ENCODE data around the gene ATF2.
A peak's percentile ranks its signal among the peaks of the same experiment; 100 is the strongest.

Gene ATF2

GRCh38 chr2:175167792-175168563, at the start of gene ATF2:
Gene ATF2, minus strand, starts transcription at chr2:175168203. Its CDS starts 31,760 bp downstream, at chr2:175136443.
- Histone ChIP-seq H3K27ac (ENCODE audit: low read depth, low read length) (peak within 1 kb of the TSS; percentile 90), H3K9me3 (ENCODE audit: control insufficient read depth in 1 of 2, low read length in 2 of 2) (no peaks in the 10 kb centered on the region), H3K9ac (ENCODE audit: low read depth in 1 of 2, low read length in 2 of 2) (peak within 1 kb of the TSS; percentile 95 to 100), H3K36me3 (ENCODE audit: control insufficient read depth in 1 of 2, insufficient read depth in 2 of 2, low read length in 2 of 2) (peaks cover 0 to under 1% of the 10 kb centered on the region in 2 donors), H3K4me1 (ENCODE audit: control insufficient read depth in 1 of 2, insufficient read depth in 2 of 2, low read length in 2 of 2) (peaks cover 12 to 17% of the 10 kb centered on the region in 2 donors), H3K4me3 (ENCODE audit: low read depth in 1 of 2, low read length in 2 of 2) (peak within 1 kb of the TSS; percentile 100), H3K27me3 (ENCODE audit: control insufficient read depth in 1 of 2, insufficient read depth in 2 of 2, low read length in 2 of 2) (no peaks in the 10 kb centered on the region)

- no peaks in the 10 kb centered on the region for H3K4me1 ChIP-seq (ENCODE audit: control insufficient read depth in 1 of 2, insufficient read depth in 2 of 2, low read length in 2 of 2)
- no peak overlapping the region for H3K27ac ChIP-seq (ENCODE audit: low read depth, low read length)
- H3K9ac ChIP-seq (ENCODE audit: low read depth in 1 of 2, low read length in 2 of 2): no peak overlapping the region
These were observed 39.9 kb upstream of the ATF2 start for GRCh38 chr2:175207741-175208438.

GRCh38 chr2:175206866-175207265, 38.9 kb upstream of the ATF2 start:
- Histone ChIP-seq H3K9ac (ENCODE audit: low read depth in 1 of 2, low read length in 2 of 2) (no peak overlapping the region), H3K27ac (ENCODE audit: low read depth, low read length) (no peak overlapping the region), H3K27me3 (ENCODE audit: control insufficient read depth in 1 of 2, insufficient read depth in 2 of 2, low read length in 2 of 2) (no peaks in the 10 kb centered on the region), H3K9me3 (ENCODE audit: control insufficient read depth in 1 of 2, low read length in 2 of 2) (no peaks in the 10 kb centered on the region), H3K4me3 (ENCODE audit: low read depth in 1 of 2, low read length in 2 of 2) (no peak overlapping the region), H3K4me1 (ENCODE audit: control insufficient read depth in 1 of 2, insufficient read depth in 2 of 2, low read length in 2 of 2) (no peaks in the 10 kb centered on the region), H3K36me3 (ENCODE audit: control insufficient read depth in 1 of 2, insufficient read depth in 2 of 2, low read length in 2 of 2) (no peaks in the 10 kb centered on the region)

More at GRCh38 chr2:175207741-175208438, 39.9 kb upstream of the ATF2 start:
- no peaks in the 10 kb centered on the region for H3K27me3 ChIP-seq (ENCODE audit: control insufficient read depth in 1 of 2, insufficient read depth in 2 of 2, low read length in 2 of 2)
- no peaks in the 10 kb centered on the region for H3K9me3 ChIP-seq (ENCODE audit: control insufficient read depth in 1 of 2, low read length in 2 of 2)
- no peak overlapping the region for H3K4me3 ChIP-seq (ENCODE audit: low read depth in 1 of 2, low read length in 2 of 2)
- H3K36me3 ChIP-seq (ENCODE audit: control insufficient read depth in 1 of 2, insufficient read depth in 2 of 2, low read length in 2 of 2): no peaks in the 10 kb centered on the region

- Histone ChIP-seq H3K4me1 (ENCODE audit: control insufficient read depth in 1 of 2, insufficient read depth in 2 of 2, low read length in 2 of 2) (no peaks in the 10 kb centered on the region), H3K27ac (ENCODE audit: low read depth, low read length) (no peak overlapping the region), H3K9ac (ENCODE audit: low read depth in 1 of 2, low read length in 2 of 2) (no peak overlapping the region), H3K4me3 (ENCODE audit: low read depth in 1 of 2, low read length in 2 of 2) (no peak overlapping the region), H3K9me3 (ENCODE audit: control insufficient read depth in 1 of 2, low read length in 2 of 2) (peaks cover 0 to under 1% of the 10 kb centered on the region in 2 donors), H3K27me3 (ENCODE audit: control insufficient read depth in 1 of 2, insufficient read depth in 2 of 2, low read length in 2 of 2) (no peaks in the 10 kb centered on the region), H3K36me3 (ENCODE audit: control insufficient read depth in 1 of 2, insufficient read depth in 2 of 2, low read length in 2 of 2) (no peaks in the 10 kb centered on the region)
These were observed 37.5 kb upstream of the ATF2 start for GRCh38 chr2:175205523-175205922.

- Histone ChIP-seq H3K4me3 (ENCODE audit: low read depth in 1 of 2, low read length in 2 of 2) (no peak overlapping the region), H3K27me3 (ENCODE audit: control insufficient read depth in 1 of 2, insufficient read depth in 2 of 2, low read length in 2 of 2) (no peaks in the 10 kb centered on the region), H3K27ac (ENCODE audit: low read depth, low read length) (no peak overlapping the region), H3K9ac (ENCODE audit: low read depth in 1 of 2, low read length in 2 of 2) (no peak overlapping the region), H3K9me3 (ENCODE audit: control insufficient read depth in 1 of 2, low read length in 2 of 2) (peaks cover 0 to 4% of the 10 kb centered on the region in 2 donors), H3K4me1 (ENCODE audit: control insufficient read depth in 1 of 2, insufficient read depth in 2 of 2, low read length in 2 of 2) (no peaks in the 10 kb centered on the region), H3K36me3 (ENCODE audit: control insufficient read depth in 1 of 2, insufficient read depth in 2 of 2, low read length in 2 of 2) (no peaks in the 10 kb centered on the region)
These were observed 35.9 kb upstream of the ATF2 start for GRCh38 chr2:175203621-175204496.

- no peak overlapping the region for H3K4me3 ChIP-seq (ENCODE audit: low read depth in 1 of 2, low read length in 2 of 2)
These were observed 27.0 kb upstream of the ATF2 start for GRCh38 chr2:175195012-175195411.

GRCh38 chr2:175188761-175189160, 20.8 kb upstream of the ATF2 start:
- Histone ChIP-seq H3K27me3 (ENCODE audit: control insufficient read depth in 1 of 2, insufficient read depth in 2 of 2, low read length in 2 of 2) (no peaks in the 10 kb centered on the region), H3K36me3 (ENCODE audit: control insufficient read depth in 1 of 2, insufficient read depth in 2 of 2, low read length in 2 of 2) (no peaks in the 10 kb centered on the region), H3K9me3 (ENCODE audit: control insufficient read depth in 1 of 2, low read length in 2 of 2) (no peaks in the 10 kb centered on the region), H3K4me3 (ENCODE audit: low read depth in 1 of 2, low read length in 2 of 2) (no peak overlapping the region), H3K4me1 (ENCODE audit: control insufficient read depth in 1 of 2, insufficient read depth in 2 of 2, low read length in 2 of 2) (no peaks in the 10 kb centered on the region), H3K9ac (ENCODE audit: low read depth in 1 of 2, low read length in 2 of 2) (no peak overlapping the region), H3K27ac (ENCODE audit: low read depth, low read length) (no peak overlapping the region)

More at GRCh38 chr2:175195012-175195411, 27.0 kb upstream of the ATF2 start:
- H3K27me3 ChIP-seq (ENCODE audit: control insufficient read depth in 1 of 2, insufficient read depth in 2 of 2, low read length in 2 of 2): no peaks in the 10 kb centered on the region
- no peak overlapping the region for H3K9ac ChIP-seq (ENCODE audit: low read depth in 1 of 2, low read length in 2 of 2)
- no peaks in the 10 kb centered on the region for H3K36me3 ChIP-seq (ENCODE audit: control insufficient read depth in 1 of 2, insufficient read depth in 2 of 2, low read length in 2 of 2)
- no peak overlapping the region for H3K27ac ChIP-seq (ENCODE audit: low read depth, low read length)
- no peaks in the 10 kb centered on the region for H3K4me1 ChIP-seq (ENCODE audit: control insufficient read depth in 1 of 2, insufficient read depth in 2 of 2, low read length in 2 of 2)
- H3K9me3 ChIP-seq (ENCODE audit: control insufficient read depth in 1 of 2, low read length in 2 of 2): no peaks in the 10 kb centered on the region

GRCh38 chr2:175187378-175187777, 19.4 kb upstream of the ATF2 start:
- no peaks in the 10 kb centered on the region for H3K9me3 ChIP-seq (ENCODE audit: control insufficient read depth in 1 of 2, low read length in 2 of 2)
- no peak overlapping the region for H3K4me3 ChIP-seq (ENCODE audit: low read depth in 1 of 2, low read length in 2 of 2)
- no peaks in the 10 kb centered on the region for H3K27me3 ChIP-seq (ENCODE audit: control insufficient read depth in 1 of 2, insufficient read depth in 2 of 2, low read length in 2 of 2)
- no peaks in the 10 kb centered on the region for H3K36me3 ChIP-seq (ENCODE audit: control insufficient read depth in 1 of 2, insufficient read depth in 2 of 2, low read length in 2 of 2)
- H3K27ac ChIP-seq (ENCODE audit: low read depth, low read length): no peak overlapping the region
- no peak overlapping the region for H3K9ac ChIP-seq (ENCODE audit: low read depth in 1 of 2, low read length in 2 of 2)
- H3K4me1 ChIP-seq (ENCODE audit: control insufficient read depth in 1 of 2, insufficient read depth in 2 of 2, low read length in 2 of 2): no peaks in the 10 kb centered on the region

- H3K9ac ChIP-seq (ENCODE audit: low read depth in 1 of 2, low read length in 2 of 2): no peak overlapping the region
- peaks cover 6 to 14% of the 10 kb centered on the region in 2 donors for H3K36me3 ChIP-seq (ENCODE audit: control insufficient read depth in 1 of 2, insufficient read depth in 2 of 2, low read length in 2 of 2)
- H3K27ac ChIP-seq (ENCODE audit: low read depth, low read length): no peak overlapping the region
- no peaks in the 10 kb centered on the region for H3K9me3 ChIP-seq (ENCODE audit: control insufficient read depth in 1 of 2, low read length in 2 of 2)
- no peaks in the 10 kb centered on the region for H3K27me3 ChIP-seq (ENCODE audit: control insufficient read depth in 1 of 2, insufficient read depth in 2 of 2, low read length in 2 of 2)
- H3K4me1 ChIP-seq (ENCODE audit: control insufficient read depth in 1 of 2, insufficient read depth in 2 of 2, low read length in 2 of 2): peaks cover 4 to 12% of the 10 kb centered on the region in 2 donors
- H3K4me3 ChIP-seq (ENCODE audit: low read depth in 1 of 2, low read length in 2 of 2): no peak overlapping the region
These were observed 15.7 kb upstream of the ATF2 start for GRCh38 chr2:175183674-175184073.
